Measurements from ENCODE around the gene CCT8L2.
"Not testable (repeated sequence)": the region's sequence is repeated elsewhere in the genome, so short reads cannot be mapped to it uniquely, and the experiment has no call there.

The CCT8L2 gene

GRCh38 chr22:16592710-16593109, at the start of gene CCT8L2:
CCT8L2 (minus strand) TSS chr22:16592810; CDS start chr22:16592550, 260 bp downstream.
- not testable (repeated sequence) for FAIRE-seq; DNase-seq (ENCODE audit: insufficient read length, low spot score)

GRCh38 chr22:16635442-16635841, 42.8 kb upstream of the CCT8L2 start:
- not testable (repeated sequence) for FAIRE-seq

GRCh38 chr22:16634092-16634491, 41.5 kb upstream of the CCT8L2 start:
- not testable (repeated sequence) for FAIRE-seq; DNase-seq (ENCODE audit: insufficient read length, low spot score)

More at GRCh38 chr22:16635442-16635841, 42.8 kb upstream of the CCT8L2 start:
- not testable (repeated sequence) for DNase-seq (ENCODE audit: insufficient read length, low spot score)

- DNase-seq (ENCODE audit: insufficient read length, low spot score); FAIRE-seq: not testable (repeated sequence)
Observed at GRCh38 chr22:16628476-16628875, 35.9 kb upstream of the CCT8L2 start.

GRCh38 chr22:16625018-16625417, 32.4 kb upstream of the CCT8L2 start:
- not testable (repeated sequence) for FAIRE-seq

GRCh38 chr22:16623595-16623994, 31.0 kb upstream of the CCT8L2 start:
- not testable (repeated sequence) for FAIRE-seq; DNase-seq (ENCODE audit: insufficient read length, low spot score)

More at GRCh38 chr22:16625018-16625417, 32.4 kb upstream of the CCT8L2 start:
- DNase-seq (ENCODE audit: insufficient read length, low spot score), result not testable (repeated sequence)

- FAIRE-seq; DNase-seq (ENCODE audit: insufficient read length, low spot score): not testable (repeated sequence)
Observed at GRCh38 chr22:16617516-16617915, 24.9 kb upstream of the CCT8L2 start.

GRCh38 chr22:16616390-16616938, 23.9 kb upstream of the CCT8L2 start:
- DNase-seq (ENCODE audit: insufficient read length, low spot score); FAIRE-seq: not testable (repeated sequence)

- DNase-seq (ENCODE audit: insufficient read length, low spot score); FAIRE-seq: not testable (repeated sequence)
Observed at GRCh38 chr22:16615606-16616245, 23.1 kb upstream of the CCT8L2 start.

- FAIRE-seq (no peak), DNase-seq (ENCODE audit: insufficient read length, low spot score) (no peak)
Observed at GRCh38 chr22:16609548-16610261, 17.1 kb upstream of the CCT8L2 start.

- DNase-seq (ENCODE audit: insufficient read length, low spot score), result no peak
- FAIRE-seq, result no peak
Observed at GRCh38 chr22:16608931-16609330, 16.3 kb upstream of the CCT8L2 start.

GRCh38 chr22:16604257-16604998, 11.8 kb upstream of the CCT8L2 start:
- FAIRE-seq; DNase-seq (ENCODE audit: insufficient read length, low spot score): not testable (repeated sequence)

GRCh38 chr22:16603770-16604242, 11.2 kb upstream of the CCT8L2 start:
- FAIRE-seq; DNase-seq (ENCODE audit: insufficient read length, low spot score): not testable (repeated sequence)

- no peak for FAIRE-seq
- no peak for DNase-seq (ENCODE audit: insufficient read length, low spot score)
Observed at GRCh38 chr22:16603448-16603768, 10.8 kb upstream of the CCT8L2 start.

- DNase-seq (ENCODE audit: insufficient read length, low spot score); FAIRE-seq: not testable (repeated sequence)
Observed at GRCh38 chr22:16602728-16603447, 10.3 kb upstream of the CCT8L2 start.

GRCh38 chr22:16602224-16602727, 9.7 kb upstream of the CCT8L2 start:
- FAIRE-seq; DNase-seq (ENCODE audit: insufficient read length, low spot score): not testable (repeated sequence)

- DNase-seq (ENCODE audit: insufficient read length, low spot score) (no peak), FAIRE-seq (no peak)
Observed at GRCh38 chr22:16601437-16602223, 9.0 kb upstream of the CCT8L2 start.

GRCh38 chr22:16600644-16601436, 8.2 kb upstream of the CCT8L2 start:
- not testable (repeated sequence) for DNase-seq (ENCODE audit: insufficient read length, low spot score); FAIRE-seq

Data from HTR-8/SVneo (cell line).